IMR-90 (cell line): ENCODE measurements around the gene FJX1. TPM values are rescaled to one million over a fixed set of nuclear protein-coding genes. Genes with fewer than 3 reads are reported as not detected.

ENCODE experiments used
- ATAC-seq: fragments of 200-7000 bp; cut with Tn5 transposase; 2 replicates; pipeline ENCODE4 v1.9.1; 2020; ENCODE audit warnings: low read depth, mild to moderate bottlenecking, moderate library complexity
- BruUV-seq: library from RNA; stranded (reverse); fragments of 400-500 nt; replicated peaks from 2 replicates; lab custom pipeline; 2021; lab: Mats Ljungman, UMichigan
- CTCF ChIA-PET: fragments of 300-600 bp; formaldehyde crosslinking; extraction: SDS; loops from one replicate; lab custom pipeline; 2021; ENCODE audit warnings: antibody characterized with exemption; lab: Yijun Ruan, JAX
- POLR2A ChIA-PET: fragments of 300-600 bp; sonication (Branson Sonifier 250); formaldehyde crosslinking; loops from one replicate; lab custom pipeline; 2022; ENCODE audit warnings: antibody characterized with exemption; ENCODE audit not compliant: unreplicated experiment; lab: Charles Lee
- DNase-seq: peaks from one replicate; pipeline ENCODE4 v3.0.0; 2013
- H2AFZ ChIP-seq: replicated peaks from 2 replicates; pipeline ENCODE3; 2013; ENCODE audit warnings: low read length, mild to moderate bottlenecking; ENCODE audit not compliant: poor library complexity
- H2AK5ac ChIP-seq: 2 replicates; pipeline ENCODE4 v1.6.1; 2013; ENCODE audit warnings: low read depth, low read length, inconsistent platforms
- H2AK9ac ChIP-seq: replicated peaks from 2 replicates; pipeline ENCODE3; 2013; ENCODE audit warnings: mild to moderate bottlenecking, low read depth, low read length, moderate library complexity; ENCODE audit not compliant: poor library complexity
- H2BK120ac ChIP-seq: 2 replicates; pipeline ENCODE4 v1.6.1; 2013; ENCODE audit warnings: low read depth, low read length, inconsistent platforms
- H2BK15ac ChIP-seq: 3 replicates; pipeline ENCODE4 v1.6.1; 2013; ENCODE audit warnings: low read depth, low read length, inconsistent platforms
- H2BK20ac ChIP-seq: 2 replicates; pipeline ENCODE4 v1.6.1; 2013; ENCODE audit warnings: low read depth, mild to moderate bottlenecking, inconsistent platforms, low read length, moderate library complexity
- H2BK5ac ChIP-seq: 2 replicates; pipeline ENCODE4 v1.6.1; 2013; ENCODE audit warnings: mild to moderate bottlenecking, low read depth, low read length, inconsistent platforms; ENCODE audit not compliant: poor library complexity, severe bottlenecking
- H3K14ac ChIP-seq: replicated peaks from 2 replicates; pipeline ENCODE4 v1.6.1; 2013; ENCODE audit warnings: low read depth, low read length, inconsistent platforms
- H3K18ac ChIP-seq: 2 replicates; pipeline ENCODE4 v1.6.1; 2013; ENCODE audit warnings: low read depth, low read length, control low read depth
- H3K23ac ChIP-seq: 2 replicates; pipeline ENCODE4 v1.6.1; 2013; ENCODE audit warnings: low read depth, low read length, inconsistent platforms
- H3K27ac ChIP-seq: 2 replicates; pipeline ENCODE4 v1.5.1; 2013; ENCODE audit warnings: mild to moderate bottlenecking, control low read depth, low read length; ENCODE audit not compliant: insufficient read depth
- H3K27me3 ChIP-seq: 2 replicates; pipeline ENCODE4 v1.6.1; 2013; ENCODE audit warnings: low read length; ENCODE audit not compliant: control insufficient read depth, insufficient read depth
- H3K36me3 ChIP-seq: 2 replicates; pipeline ENCODE4 v1.6.1; 2013; ENCODE audit warnings: low read length, mixed read lengths; ENCODE audit not compliant: control insufficient read depth, insufficient read depth
- H3K4ac ChIP-seq: 2 replicates; pipeline ENCODE4 v1.6.1; 2013; ENCODE audit warnings: low read depth, low read length, inconsistent platforms
- H3K4me1 ChIP-seq: 2 replicates; pipeline ENCODE4 v1.6.1; 2013; ENCODE audit warnings: low read length, mixed read lengths; ENCODE audit not compliant: control insufficient read depth, insufficient read depth
- H3K4me2 ChIP-seq: 2 replicates; pipeline ENCODE4 v1.6.1; 2013; ENCODE audit warnings: low read depth, mild to moderate bottlenecking, control low read depth, low read length, moderate library complexity
- H3K4me3 ChIP-seq: 2 replicates; pipeline ENCODE4 v1.5.1; 2013; ENCODE audit warnings: low read depth, mild to moderate bottlenecking, control low read depth, low read length, moderate library complexity; ENCODE audit not compliant: insufficient read depth
- H3K56ac ChIP-seq: 2 replicates; pipeline ENCODE4 v1.6.1; 2013; ENCODE audit warnings: low read length, inconsistent platforms; ENCODE audit not compliant: insufficient read depth; ENCODE audit errors: extremely low read depth
- H3K79me1 ChIP-seq, 2 experiments: 2 replicates each; pipeline ENCODE4 v1.6.1; 2013; ENCODE audit warnings: low read length in 2 of 2, inconsistent platforms in 1 of 2, low read depth in 1 of 2
- H3K9ac ChIP-seq: 2 replicates; pipeline ENCODE4 v1.6.1; 2013; ENCODE audit warnings: low read depth, low read length, control low read depth
- H3K9me1 ChIP-seq: 2 replicates; pipeline ENCODE4 v1.6.1; 2013; ENCODE audit warnings: low read length, inconsistent platforms; ENCODE audit not compliant: insufficient read depth
- H3K9me3 ChIP-seq: 2 replicates; pipeline ENCODE4 v1.6.1; 2013; ENCODE audit warnings: low read length; ENCODE audit not compliant: control insufficient read depth, insufficient read depth
- H4K20me1 ChIP-seq: 2 replicates; pipeline ENCODE4 v1.6.1; 2013; ENCODE audit warnings: low read length, inconsistent platforms; ENCODE audit not compliant: insufficient read depth
- H4K5ac ChIP-seq: 2 replicates; pipeline ENCODE4 v1.6.1; 2013; ENCODE audit warnings: mild to moderate bottlenecking, low read depth, low read length, control low read depth
- H4K8ac ChIP-seq, 2 experiments: 2 replicates each; pipeline ENCODE4 v1.6.1; 2013; ENCODE audit warnings: low read depth in 2 of 2, low read length in 2 of 2, control low read depth in 1 of 2, inconsistent platforms in 1 of 2
- H4K91ac ChIP-seq: 2 replicates; pipeline ENCODE4 v1.6.1; 2013; ENCODE audit warnings: low read depth, low read length, inconsistent platforms; ENCODE audit not compliant: insufficient read depth
- BHLHE40 ChIP-seq: fragments of 150-350 bp; IDR thresholded peaks from 2 replicates; pipeline ENCODE4 v1.6.1; 2016; ENCODE audit warnings: mild to moderate bottlenecking, low read depth, low read length
- CEBPB ChIP-seq: IDR thresholded peaks from 2 replicates; pipeline ENCODE4 v1.6.1; 2012; ENCODE audit warnings: low read depth, low read length, improper control_type of control experiment
- CHD1 ChIP-seq: IDR thresholded peaks from 2 replicates; pipeline ENCODE4 v1.6.1; 2012; ENCODE audit warnings: low read depth, low read length, improper control_type of control experiment
- CTCF ChIP-seq: conservative IDR thresholded peaks from 2 replicates; pipeline ENCODE4 v1.5.1; 2012; ENCODE audit warnings: mild to moderate bottlenecking, low read depth, low read length, improper control_type of control experiment
- ELK1 ChIP-seq: fragments of 150-350 bp; IDR thresholded peaks from 2 replicates; pipeline ENCODE4 v1.6.1; 2016; ENCODE audit warnings: low read depth, mild to moderate bottlenecking, low read length, moderate library complexity, borderline replicate concordance
- FOS ChIP-seq: fragments of 150-350 bp; IDR thresholded peaks from 2 replicates; pipeline ENCODE4 v1.6.1; 2016; ENCODE audit warnings: low read depth, low read length
- MAFK ChIP-seq: IDR thresholded peaks from 2 replicates; pipeline ENCODE4 v1.6.1; 2012; ENCODE audit warnings: low read depth, low read length, improper control_type of control experiment
- MAZ ChIP-seq: IDR thresholded peaks from 2 replicates; pipeline ENCODE4 v1.6.1; 2012; ENCODE audit warnings: low read depth, mild to moderate bottlenecking, low read length, improper control_type of control experiment, moderate library complexity, borderline replicate concordance
- MXI1 ChIP-seq: IDR thresholded peaks from 2 replicates; pipeline ENCODE4 v1.6.1; 2012; ENCODE audit warnings: low read depth, mild to moderate bottlenecking, low read length, moderate library complexity, borderline replicate concordance
- NFE2L2 ChIP-seq: fragments of 150-350 bp; IDR thresholded peaks from 2 replicates; pipeline ENCODE4 v1.6.1; 2016; ENCODE audit warnings: low read depth, mild to moderate bottlenecking, low read length
- POLR2A ChIP-seq: IDR thresholded peaks from 2 replicates; pipeline ENCODE4 v1.6.1; 2012; ENCODE audit warnings: mild to moderate bottlenecking, low read depth, low read length
- RAD21 ChIP-seq: IDR thresholded peaks from 2 replicates; pipeline ENCODE4 v1.6.1; 2012; ENCODE audit warnings: low read length, improper control_type of control experiment
- RCOR1 ChIP-seq: IDR thresholded peaks from 2 replicates; pipeline ENCODE4 v1.6.1; 2012; ENCODE audit warnings: mild to moderate bottlenecking, low read length, improper control_type of control experiment; ENCODE audit not compliant: insufficient replicate concordance
- RFX5 ChIP-seq: IDR thresholded peaks from 2 replicates; pipeline ENCODE4 v1.8.0; 2012; ENCODE audit warnings: low read depth, mild to moderate bottlenecking, low read length, moderate library complexity
- SMC3 ChIP-seq: fragments of 150-350 bp; IDR thresholded peaks from 2 replicates; pipeline ENCODE4 v1.6.1; 2016; ENCODE audit warnings: low read depth, mild to moderate bottlenecking, antibody characterized with exemption, low read length, moderate library complexity
- USF2 ChIP-seq: fragments of 150-350 bp; IDR thresholded peaks from 2 replicates; pipeline ENCODE4 v1.6.1; 2017; ENCODE audit warnings: mild to moderate bottlenecking, antibody characterized with exemption, low read length, low read depth
- WGBS, 2 experiments: methylation state at CpG; one replicate each; pipeline versions ENCODE4 v1.1.5 to v1.1.7; 2013; ENCODE audit warnings: missing lambda C conversion rate in 2 of 2; ENCODE audit not compliant: insufficient read length in 1 of 2; ENCODE audit errors: extremely low coverage in 2 of 2; 5-methylcytosine and 5-hydroxymethylcytosine counted together
- dilution Hi-C: fragments of 300-500 bp; cut with HindIII; formaldehyde crosslinking; loops from one replicate; pipeline ENCODE4 v1.14.3; 2018; ENCODE audit warnings: low sequenced_read_pairs; ENCODE audit not compliant: unreplicated experiment
- in situ Hi-C: fragments of 300-500 bp; cut with MboI; formaldehyde crosslinking; loops from 3 replicates; pipeline ENCODE4 v1.14.3; 2019; ENCODE audit warnings: low sequenced_read_pairs, inconsistent platforms, mixed read lengths
- intact Hi-C: fragments of 100-400 bp; cut with micrococcal nuclease; formaldehyde crosslinking; loops from 2 replicates; pipeline ENCODE4 v1.10.0; 2022
- polyA plus RNA-seq, 3 experiments: library from polyadenylated mRNA; depleted of rRNA; stranded (reverse); fragments of >200 nt; gene quantifications; 2 replicates each; pipeline ENCODE4 v1.2.3, GENCODE V29; 2012; ENCODE audit warnings: low replicate concordance in 1 of 3
- total RNA-seq: library from RNA; depleted of rRNA; stranded (reverse); fragments of >200 nt; gene quantifications from 2 replicates; pipeline ENCODE4 v1.2.3, GENCODE V29; 2012

The FJX1 gene
- total and polyA plus RNA-seq, 2 of the 4 experiments (the other 2 are of a cell fraction): 8.4 to 11.2 TPM

GRCh38 chr11:35661534-35661933 is 43.3 kb downstream of the FJX1 start:
- Histone ChIP-seq H3K4me2 (peak overlapping the region; percentile 91), H4K20me1 (no peaks in the 10 kb centered on the region), H2BK15ac (no peak overlapping the region), H3K23ac (peak overlapping the region; percentile 97; the same call in 1 of the 2 replicates), H3K9ac (peak overlapping the region; percentile 90), H2BK20ac (0 out of 2 replicates have a peak overlapping the region, but pooled peaks have one; percentile 13), H4K8ac (peak overlapping the region; percentile 87 to 97), H3K4me3 (peak overlapping the region; percentile 68; the same call in 1 of the 2 replicates), H3K14ac (peak overlapping the region; percentile 96), H3K27ac (0 out of 2 replicates have a peak overlapping the region, but pooled peaks have one; percentile 94), H2BK5ac (no peak overlapping the region), H3K79me1 (peaks cover 16 to 32% of the 10 kb centered on the region in 2 experiments), H4K5ac (peak overlapping the region; percentile 96), H3K36me3 (no peaks in the 10 kb centered on the region), H3K18ac (peak overlapping the region; percentile 63; the same call in 1 of the 2 replicates), H3K4me1 (peaks cover 11% of the 10 kb centered on the region), H3K56ac (peak overlapping the region; percentile 92; the same call in 1 of the 2 replicates), H2AFZ (peak overlapping the region; percentile 98), H2AK9ac (no peak overlapping the region), H2AK5ac (no peak overlapping the region), H3K27me3 (no peaks in the 10 kb centered on the region), H3K4ac (peak overlapping the region; percentile 97), H3K9me1 (no peaks in the 10 kb centered on the region), H4K91ac (no peak overlapping the region), H3K9me3 (peaks cover 3% of the 10 kb centered on the region; the same call in 1 of the 2 replicates), H2BK120ac (peak overlapping the region; percentile 93)
- DNase-seq: no peak
- dilution Hi-C loops: no loop called here
- in situ Hi-C loops: no loop called here
- ChIA-PET CTCF (interaction anchor here (0.6 kb wide), 1 partner anchor 759 kb away, joined by 3 read pairs; no protein-coding TSS in a partner anchor), POLR2A (no interaction called here)
- WGBS, 2 experiments: no CpG with 5 or more reads among the region's 5 CpGs
- ATAC-seq: no peak
- intact Hi-C loops: no loop called here
- no peak for TF ChIP-seq POLR2A
- TF ChIP-seq RAD21: no peak
- TF ChIP-seq USF2: no peak
- no peak for TF ChIP-seq CHD1
- no peak for TF ChIP-seq SMC3
- TF ChIP-seq CEBPB: no peak
- no peak for TF ChIP-seq ELK1
- TF ChIP-seq MAZ: no peak
- no peak for TF ChIP-seq MXI1
- no peak for TF ChIP-seq NFE2L2
- no peak for TF ChIP-seq MAFK
- TF ChIP-seq FOS: no peak
- TF ChIP-seq RCOR1: no peak
- TF ChIP-seq RFX5: no peak
- TF ChIP-seq CTCF: no peak
- TF ChIP-seq BHLHE40: no peak
- BruUV-seq: no TSS peak
